Astrocyte (in vitro differentiated cells and primary cell): ENCODE measurements around the gene SIGLEC6. TPM values are rescaled to one million over a fixed set of nuclear protein-coding genes. Genes with fewer than 3 reads are reported as not detected.

Source experiments
- DNase-seq: peaks from one replicate; pipeline ENCODE4 v3.0.0-alpha.2; 2010; ENCODE audit warnings: low read depth
- FAIRE-seq: peaks from 2 replicates; lab custom pipeline; 2011; peaks lifted over from hg19 to GRCh38; lab: Jason Lieb, UNC
- H2AFZ ChIP-seq: 2 replicates; pipeline ENCODE4 v1.6.0; 2012; ENCODE audit warnings: low read depth, low read length, inconsistent platforms
- H3K27ac ChIP-seq: 2 replicates; pipeline ENCODE4 v1.5.1; 2011; ENCODE audit warnings: low read depth, low read length, inconsistent platforms
- H3K27me3 ChIP-seq: 2 replicates; pipeline ENCODE4 v1.6.0; 2011; ENCODE audit warnings: low read length, inconsistent platforms; ENCODE audit not compliant: insufficient read depth
- H3K36me3 ChIP-seq: 2 replicates; pipeline ENCODE4 v1.5.1; 2011; ENCODE audit warnings: low read length, inconsistent platforms; ENCODE audit not compliant: insufficient read depth
- H3K4me1 ChIP-seq: 2 replicates; pipeline ENCODE4 v1.5.1; 2011; ENCODE audit warnings: low read length, inconsistent platforms; ENCODE audit not compliant: insufficient read depth
- H3K4me2 ChIP-seq: 2 replicates; pipeline ENCODE4 v1.6.0; 2012; ENCODE audit warnings: low read length, inconsistent platforms
- H3K4me3 ChIP-seq: 2 replicates; pipeline ENCODE4 v1.5.1; 2011; ENCODE audit warnings: low read depth, mild to moderate bottlenecking, low read length, inconsistent platforms; ENCODE audit not compliant: insufficient read depth
- H3K79me2 ChIP-seq: 2 replicates; pipeline ENCODE4 v1.6.0; 2012; ENCODE audit warnings: mild to moderate bottlenecking, low read length, inconsistent platforms; ENCODE audit not compliant: insufficient read depth
- H3K9ac ChIP-seq: 2 replicates; pipeline ENCODE4 v1.6.0; 2012; ENCODE audit warnings: mild to moderate bottlenecking, low read length, inconsistent platforms
- H3K9me3 ChIP-seq: 2 replicates; pipeline ENCODE4 v1.5.1; 2012; ENCODE audit warnings: low read depth, mild to moderate bottlenecking, low read length, inconsistent platforms; ENCODE audit not compliant: insufficient read depth
- H4K20me1 ChIP-seq: 2 replicates; pipeline ENCODE4 v1.6.0; 2012; ENCODE audit warnings: low read length, inconsistent platforms; ENCODE audit not compliant: insufficient read depth
- H3K27ac Mint-ChIP-seq: one replicate; pipeline ENCODE4 v1.8.0; 2021; ENCODE audit warnings: mild to moderate bottlenecking, mixed read lengths; ENCODE audit not compliant: unreplicated experiment
- H3K27me3 Mint-ChIP-seq: one replicate; pipeline ENCODE4 v1.8.0; 2021; ENCODE audit warnings: low read depth, mixed read lengths; ENCODE audit not compliant: unreplicated experiment
- H3K36me3 Mint-ChIP-seq: one replicate; pipeline ENCODE4 v1.8.0; 2021; ENCODE audit warnings: low read depth, mixed read lengths; ENCODE audit not compliant: unreplicated experiment
- H3K4me1 Mint-ChIP-seq: one replicate; pipeline ENCODE4 v1.8.0; 2021; ENCODE audit warnings: low read depth, mixed read lengths; ENCODE audit not compliant: unreplicated experiment
- H3K4me3 Mint-ChIP-seq: one replicate; pipeline ENCODE4 v1.8.0; 2021; ENCODE audit warnings: mild to moderate bottlenecking, moderate library complexity, mixed read lengths; ENCODE audit not compliant: unreplicated experiment
- H3K9me3 Mint-ChIP-seq: one replicate; pipeline ENCODE4 v1.8.0; 2021; ENCODE audit warnings: mild to moderate bottlenecking, mixed read lengths; ENCODE audit not compliant: unreplicated experiment
- EZH2 ChIP-seq: IDR thresholded peaks from 2 replicates; pipeline ENCODE4 v1.6.1; 2012; ENCODE audit warnings: mild to moderate bottlenecking, low read length, inconsistent platforms; ENCODE audit not compliant: insufficient read depth
- total RNA-seq: library from RNA; stranded (reverse); gene quantifications from 2 replicates; pipeline ENCODE4 v1.2.1, GENCODE V29; 2021
- TF ChIP-seq, protein P1 (sequence below): IDR thresholded peaks from 2 replicates; pipeline ENCODE4 v1.5.1; 2011; ENCODE audit warnings: low read depth, mild to moderate bottlenecking, inconsistent platforms, low read length, moderate library complexity; ENCODE audit not compliant: insufficient read depth

SIGLEC6 gene
- total RNA-seq, 1 donor from 2014 or later: not detected

DNA sequence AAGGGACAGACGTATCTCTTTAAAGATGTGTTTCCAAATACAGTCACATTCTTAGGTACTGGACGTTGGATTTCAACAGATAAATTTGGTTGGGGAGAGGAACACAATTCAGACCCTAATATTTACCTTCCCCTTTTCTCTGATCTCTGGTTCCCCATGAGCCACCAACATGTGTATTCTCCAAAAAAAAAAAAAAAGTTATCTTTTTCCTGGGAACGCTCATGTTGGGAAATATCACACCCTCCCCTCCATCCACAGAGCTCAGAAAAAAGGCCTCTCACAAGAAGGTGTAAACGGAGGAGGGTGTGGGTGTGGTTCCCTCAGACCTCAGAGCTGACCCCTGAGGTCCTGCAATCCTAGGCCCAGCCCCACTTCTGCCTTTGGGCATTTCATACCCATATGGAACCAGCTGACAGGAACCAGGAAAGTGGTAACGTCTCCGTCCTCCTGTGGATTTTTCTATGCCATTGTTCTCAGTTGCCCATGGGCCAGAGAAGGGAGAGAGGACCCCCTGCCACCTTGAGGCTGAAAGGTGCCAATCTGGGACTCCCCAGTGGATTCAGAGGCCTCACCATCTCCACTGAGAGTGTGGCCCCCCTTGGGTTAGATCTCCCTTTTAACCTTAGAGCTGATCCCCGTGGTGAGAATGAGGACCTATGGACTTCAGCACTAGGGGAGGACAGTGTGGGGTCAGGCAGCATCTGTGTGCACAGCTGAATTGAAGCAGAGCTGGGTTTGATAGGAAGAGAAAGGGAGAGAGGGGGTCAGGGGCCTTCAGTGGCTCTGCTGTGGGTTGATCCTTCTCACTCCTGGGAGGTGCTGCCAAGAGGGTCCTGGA lies 21.4 kb downstream of the SIGLEC6 start:
- Histone ChIP-seq H3K9me3 (no peaks in the 10 kb centered on the region), H3K79me2 (no peaks in the 10 kb centered on the region), H3K36me3 (no peaks in the 10 kb centered on the region), H3K4me3 (no peak overlapping the region), H2AFZ (no peak overlapping the region), H4K20me1 (no peaks in the 10 kb centered on the region), H3K9ac (no peak overlapping the region), H3K27ac (no peak overlapping the region), H3K27me3 (no peaks in the 10 kb centered on the region), H3K4me1 (no peaks in the 10 kb centered on the region), H3K4me2 (no peak overlapping the region)
- no peak for DNase-seq
- Mint-ChIP-seq H3K27me3 (peaks cover 5% of the 10 kb centered on the region), H3K9me3 (no peaks in the 10 kb centered on the region), H3K4me1 (no peaks in the 10 kb centered on the region), H3K27ac (no peak overlapping the region), H3K36me3 (no peaks in the 10 kb centered on the region), H3K4me3 (no peak overlapping the region)
- no peak for FAIRE-seq
- no peak for TF ChIP-seq EZH2
- TF ChIP-seq, protein P1, sequence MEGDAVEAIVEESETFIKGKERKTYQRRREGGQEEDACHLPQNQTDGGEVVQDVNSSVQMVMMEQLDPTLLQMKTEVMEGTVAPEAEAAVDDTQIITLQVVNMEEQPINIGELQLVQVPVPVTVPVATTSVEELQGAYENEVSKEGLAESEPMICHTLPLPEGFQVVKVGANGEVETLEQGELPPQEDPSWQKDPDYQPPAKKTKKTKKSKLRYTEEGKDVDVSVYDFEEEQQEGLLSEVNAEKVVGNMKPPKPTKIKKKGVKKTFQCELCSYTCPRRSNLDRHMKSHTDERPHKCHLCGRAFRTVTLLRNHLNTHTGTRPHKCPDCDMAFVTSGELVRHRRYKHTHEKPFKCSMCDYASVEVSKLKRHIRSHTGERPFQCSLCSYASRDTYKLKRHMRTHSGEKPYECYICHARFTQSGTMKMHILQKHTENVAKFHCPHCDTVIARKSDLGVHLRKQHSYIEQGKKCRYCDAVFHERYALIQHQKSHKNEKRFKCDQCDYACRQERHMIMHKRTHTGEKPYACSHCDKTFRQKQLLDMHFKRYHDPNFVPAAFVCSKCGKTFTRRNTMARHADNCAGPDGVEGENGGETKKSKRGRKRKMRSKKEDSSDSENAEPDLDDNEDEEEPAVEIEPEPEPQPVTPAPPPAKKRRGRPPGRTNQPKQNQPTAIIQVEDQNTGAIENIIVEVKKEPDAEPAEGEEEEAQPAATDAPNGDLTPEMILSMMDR: no peak

DNA sequence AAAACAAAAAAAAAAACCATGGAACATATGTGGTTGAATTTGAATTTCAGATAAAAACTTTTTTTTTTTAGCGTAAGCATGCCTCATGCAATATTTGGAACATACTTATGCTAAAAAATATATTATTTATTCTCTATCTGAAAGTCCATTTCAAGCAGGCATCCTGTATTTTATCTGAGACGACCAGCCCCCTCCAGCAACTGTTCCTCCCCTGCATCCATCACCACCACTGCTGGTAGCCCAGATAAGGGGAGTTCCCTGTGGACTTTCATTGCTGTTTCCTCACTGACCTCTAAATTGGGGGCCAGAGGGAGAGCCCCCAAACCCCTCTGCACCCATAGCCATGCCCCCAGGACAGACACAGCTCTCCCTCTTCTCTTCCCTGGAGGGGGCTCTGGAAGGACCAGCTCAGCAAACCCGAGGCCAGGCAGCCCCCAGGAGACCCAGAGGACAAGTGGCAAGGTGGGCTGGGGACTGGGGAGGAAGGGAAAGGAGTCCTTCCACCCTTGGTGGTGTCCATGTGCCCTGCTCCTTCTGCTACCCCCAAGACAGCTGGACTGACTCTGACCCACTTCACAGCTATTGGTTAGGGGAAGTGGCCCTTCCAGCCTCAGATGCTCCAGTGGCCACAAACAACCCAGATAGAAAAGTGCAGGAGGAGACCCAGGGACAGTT lies 23.3 kb downstream of the SIGLEC6 start:
- Histone ChIP-seq H3K79me2 (no peaks in the 10 kb centered on the region), H4K20me1 (no peaks in the 10 kb centered on the region), H2AFZ (no peak overlapping the region), H3K27ac (no peak overlapping the region), H3K9ac (no peak overlapping the region), H3K4me1 (no peaks in the 10 kb centered on the region), H3K4me3 (no peak overlapping the region), H3K36me3 (no peaks in the 10 kb centered on the region), H3K27me3 (no peaks in the 10 kb centered on the region), H3K9me3 (no peaks in the 10 kb centered on the region), H3K4me2 (no peak overlapping the region)
- Mint-ChIP-seq H3K27me3 (peaks cover 5% of the 10 kb centered on the region), H3K36me3 (no peaks in the 10 kb centered on the region), H3K9me3 (no peaks in the 10 kb centered on the region), H3K4me1 (no peaks in the 10 kb centered on the region), H3K4me3 (no peak overlapping the region), H3K27ac (no peak overlapping the region)
- FAIRE-seq: no peak
- TF ChIP-seq, protein P1: no peak
- TF ChIP-seq EZH2: no peak
- no peak for DNase-seq

DNA sequence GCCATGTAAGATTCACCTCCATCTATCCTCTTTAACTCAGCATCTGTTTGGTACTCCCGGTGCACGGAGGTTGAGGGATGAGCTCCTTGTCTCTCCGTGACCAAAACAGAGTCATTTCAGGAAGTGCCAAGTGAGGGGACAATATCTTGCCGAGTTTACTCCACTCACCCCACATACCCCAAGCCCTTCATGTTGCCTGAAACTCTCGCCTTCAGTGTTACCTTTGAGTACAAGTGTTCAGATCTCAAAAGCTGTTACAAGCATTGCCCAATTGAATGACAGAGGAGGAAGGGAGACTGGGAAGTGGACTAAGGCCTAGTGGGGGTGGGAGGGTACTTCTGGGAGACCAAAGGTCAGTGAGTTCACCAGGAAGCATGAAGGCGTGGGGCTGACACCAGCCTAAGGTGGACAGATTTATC lies 23.8 kb downstream of the SIGLEC6 start:
- Mint-ChIP-seq H3K36me3 (no peaks in the 10 kb centered on the region), H3K9me3 (no peaks in the 10 kb centered on the region), H3K4me3 (no peak overlapping the region), H3K4me1 (no peaks in the 10 kb centered on the region), H3K27ac (no peak overlapping the region), H3K27me3 (peaks cover 5% of the 10 kb centered on the region)
- H4K20me1 ChIP-seq: no peaks in the 10 kb centered on the region
- no peaks in the 10 kb centered on the region for H3K4me1 ChIP-seq
- no peak overlapping the region for H3K9ac ChIP-seq
- H2AFZ ChIP-seq: no peak overlapping the region
- DNase-seq (no peak), FAIRE-seq (no peak)
- no peak overlapping the region for H3K27ac ChIP-seq
- no peaks in the 10 kb centered on the region for H3K79me2 ChIP-seq
- no peak overlapping the region for H3K4me2 ChIP-seq
- no peaks in the 10 kb centered on the region for H3K9me3 ChIP-seq
- no peaks in the 10 kb centered on the region for H3K27me3 ChIP-seq
- H3K4me3 ChIP-seq: no peak overlapping the region
- TF ChIP-seq EZH2: no peak
- TF ChIP-seq, protein P1: no peak
- no peaks in the 10 kb centered on the region for H3K36me3 ChIP-seq
